22Rv1 (cell line): ENCODE data around the gene ADAMTSL2.

ENCODE experiments used
- H3K27ac ChIP-seq: fragments of 450-650 bp; 2 replicates; pipeline ENCODE4 v1.5.1; 2017
- ZFX ChIP-seq: fragments of 450-650 bp; IDR thresholded peaks from 2 replicates; pipeline ENCODE4 v1.6.1; 2017; ENCODE audit warnings: antibody characterized with exemption, borderline replicate concordance
- TF ChIP-seq, protein P1 (sequence below): fragments of 450-650 bp; IDR thresholded peaks from 2 replicates; pipeline ENCODE4 v1.5.1; 2017; ENCODE audit warnings: mild to moderate bottlenecking

The ADAMTSL2 gene

DNA sequence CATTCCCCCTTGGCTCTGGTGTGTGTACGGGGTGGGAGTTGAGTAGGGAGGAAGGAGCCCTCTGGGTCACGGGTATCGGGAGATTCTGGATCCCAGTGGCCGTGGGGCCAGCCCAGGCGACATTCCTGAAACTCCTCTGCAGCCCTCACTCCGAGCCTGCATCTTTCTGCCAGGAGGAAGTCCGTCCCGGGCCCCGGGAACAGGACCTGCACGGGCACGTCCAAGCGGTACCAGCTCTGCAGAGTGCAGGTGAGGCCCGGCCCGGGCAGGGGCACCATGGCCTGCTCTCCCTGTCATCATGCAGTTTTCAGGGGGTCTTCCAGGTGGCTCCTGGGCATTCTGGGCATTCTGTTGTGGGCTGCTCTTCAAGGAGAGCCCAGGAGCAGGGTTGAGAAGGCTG lies 3.7 kb downstream of the ADAMTSL2 start:
- TF ChIP-seq, protein P1, sequence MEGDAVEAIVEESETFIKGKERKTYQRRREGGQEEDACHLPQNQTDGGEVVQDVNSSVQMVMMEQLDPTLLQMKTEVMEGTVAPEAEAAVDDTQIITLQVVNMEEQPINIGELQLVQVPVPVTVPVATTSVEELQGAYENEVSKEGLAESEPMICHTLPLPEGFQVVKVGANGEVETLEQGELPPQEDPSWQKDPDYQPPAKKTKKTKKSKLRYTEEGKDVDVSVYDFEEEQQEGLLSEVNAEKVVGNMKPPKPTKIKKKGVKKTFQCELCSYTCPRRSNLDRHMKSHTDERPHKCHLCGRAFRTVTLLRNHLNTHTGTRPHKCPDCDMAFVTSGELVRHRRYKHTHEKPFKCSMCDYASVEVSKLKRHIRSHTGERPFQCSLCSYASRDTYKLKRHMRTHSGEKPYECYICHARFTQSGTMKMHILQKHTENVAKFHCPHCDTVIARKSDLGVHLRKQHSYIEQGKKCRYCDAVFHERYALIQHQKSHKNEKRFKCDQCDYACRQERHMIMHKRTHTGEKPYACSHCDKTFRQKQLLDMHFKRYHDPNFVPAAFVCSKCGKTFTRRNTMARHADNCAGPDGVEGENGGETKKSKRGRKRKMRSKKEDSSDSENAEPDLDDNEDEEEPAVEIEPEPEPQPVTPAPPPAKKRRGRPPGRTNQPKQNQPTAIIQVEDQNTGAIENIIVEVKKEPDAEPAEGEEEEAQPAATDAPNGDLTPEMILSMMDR = no peak
- no peak for TF ChIP-seq ZFX
- H3K27ac ChIP-seq = no peak overlapping the region

DNA sequence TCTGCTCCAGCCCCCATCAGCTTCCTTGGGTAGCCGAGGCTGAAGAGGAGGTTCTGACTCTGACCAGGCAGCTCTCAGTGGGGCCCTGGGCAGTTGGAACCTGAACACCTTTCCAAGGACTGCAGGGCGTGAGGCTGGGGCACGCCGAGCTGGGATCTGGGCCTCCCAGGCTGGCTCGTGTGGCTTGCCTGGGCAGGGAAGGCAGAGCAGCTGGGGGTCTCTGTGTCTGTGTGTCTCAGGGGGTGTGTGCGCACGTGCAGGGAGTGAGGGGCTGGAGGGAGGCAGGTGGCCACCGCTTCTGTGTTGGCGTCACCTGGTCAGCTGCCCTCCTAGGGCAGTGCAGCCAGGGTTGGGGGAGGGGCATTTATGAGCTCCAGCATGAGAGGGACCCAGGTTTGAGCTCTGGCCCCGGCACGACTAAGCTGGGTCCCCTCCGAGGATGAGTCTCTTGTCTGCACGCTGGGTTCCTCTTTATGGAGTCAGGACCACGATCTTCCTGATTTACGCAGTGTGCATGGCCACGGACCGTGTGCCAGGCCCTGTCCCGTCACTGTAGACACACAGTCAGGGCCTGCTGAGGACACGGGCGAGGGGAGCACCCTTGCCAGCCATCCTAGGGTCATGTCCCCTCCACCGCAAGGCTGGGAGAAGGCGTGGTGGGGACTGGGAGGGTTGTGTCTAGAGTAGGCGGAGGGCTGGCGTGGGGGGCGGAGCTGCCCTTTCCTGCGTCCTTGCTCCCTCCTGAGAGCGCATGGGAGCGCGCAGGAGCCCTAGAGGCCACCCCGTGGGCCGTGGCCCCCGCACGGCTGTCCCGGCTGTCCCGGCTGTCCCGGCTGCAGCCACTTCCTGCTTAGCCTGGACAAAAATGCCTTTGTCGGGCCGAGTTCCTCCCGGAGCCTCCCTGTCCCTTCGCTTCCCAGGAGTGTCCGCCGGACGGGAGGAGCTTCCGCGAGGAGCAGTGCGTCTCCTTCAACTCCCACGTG lies 4.6 kb downstream of the ADAMTSL2 start:
- H3K27ac ChIP-seq = no peak overlapping the region

GRCh38 chr9:133539991-133540697 lies 5.6 kb downstream of the ADAMTSL2 start:
- H3K27ac ChIP-seq = no peak overlapping the region
- TF ChIP-seq ZFX = no peak
- TF ChIP-seq, protein P1 = no peak

More for the DNA sequence above, 4.6 kb downstream of the ADAMTSL2 start:
- TF ChIP-seq, protein P1 = no peak
- TF ChIP-seq ZFX = no peak

GRCh38 chr9:133540698-133541025 lies 6.2 kb downstream of the ADAMTSL2 start:
- TF ChIP-seq, protein P1 = no peak
- TF ChIP-seq ZFX = no peak
- H3K27ac ChIP-seq = no peak overlapping the region

- TF ChIP-seq ZFX = no peak
- TF ChIP-seq, protein P1 = no peak
- no peak overlapping the region for H3K27ac ChIP-seq
Measured at GRCh38 chr9:133542002-133542401, 7.5 kb downstream of the ADAMTSL2 start.

DNA sequence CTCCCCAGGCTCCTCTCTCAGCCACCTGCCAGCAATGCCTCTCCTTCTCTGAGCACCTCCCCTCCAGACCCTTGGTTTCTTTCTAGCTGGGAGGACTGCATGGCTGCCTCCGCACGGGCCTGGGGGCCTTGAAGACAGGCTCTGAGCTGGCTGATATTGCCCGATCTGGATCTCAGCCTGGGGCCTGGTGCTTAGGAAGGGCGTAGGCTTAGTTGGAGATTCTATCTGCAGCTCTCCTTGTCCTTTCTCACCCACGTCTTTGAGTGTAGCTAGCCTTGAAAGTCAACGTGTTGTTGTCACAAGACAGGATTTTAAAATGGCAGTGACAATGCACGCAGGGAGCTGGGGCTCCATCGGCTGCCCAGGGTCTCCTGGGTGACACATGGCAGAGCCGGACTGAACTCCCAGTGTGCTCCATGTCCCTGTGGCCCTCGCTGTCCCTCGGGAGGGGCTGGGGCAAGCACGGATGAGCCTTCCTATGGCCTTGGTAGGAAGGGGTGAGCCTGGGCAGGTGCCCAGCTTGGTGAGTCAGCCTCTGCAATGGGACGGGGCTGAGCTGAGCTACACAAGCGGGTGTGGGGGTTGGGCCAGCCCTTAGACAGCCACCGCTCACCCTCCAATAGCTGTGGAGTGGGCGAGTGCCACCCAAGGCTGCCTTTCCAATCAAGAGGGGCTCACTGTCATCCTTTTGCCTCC lies 9.4 kb downstream of the ADAMTSL2 start:
- H3K27ac ChIP-seq = no peak overlapping the region
- TF ChIP-seq, protein P1 = no peak
- TF ChIP-seq ZFX = no peak
